Measurements from ENCODE around the gene HOXA3.

DNA sequence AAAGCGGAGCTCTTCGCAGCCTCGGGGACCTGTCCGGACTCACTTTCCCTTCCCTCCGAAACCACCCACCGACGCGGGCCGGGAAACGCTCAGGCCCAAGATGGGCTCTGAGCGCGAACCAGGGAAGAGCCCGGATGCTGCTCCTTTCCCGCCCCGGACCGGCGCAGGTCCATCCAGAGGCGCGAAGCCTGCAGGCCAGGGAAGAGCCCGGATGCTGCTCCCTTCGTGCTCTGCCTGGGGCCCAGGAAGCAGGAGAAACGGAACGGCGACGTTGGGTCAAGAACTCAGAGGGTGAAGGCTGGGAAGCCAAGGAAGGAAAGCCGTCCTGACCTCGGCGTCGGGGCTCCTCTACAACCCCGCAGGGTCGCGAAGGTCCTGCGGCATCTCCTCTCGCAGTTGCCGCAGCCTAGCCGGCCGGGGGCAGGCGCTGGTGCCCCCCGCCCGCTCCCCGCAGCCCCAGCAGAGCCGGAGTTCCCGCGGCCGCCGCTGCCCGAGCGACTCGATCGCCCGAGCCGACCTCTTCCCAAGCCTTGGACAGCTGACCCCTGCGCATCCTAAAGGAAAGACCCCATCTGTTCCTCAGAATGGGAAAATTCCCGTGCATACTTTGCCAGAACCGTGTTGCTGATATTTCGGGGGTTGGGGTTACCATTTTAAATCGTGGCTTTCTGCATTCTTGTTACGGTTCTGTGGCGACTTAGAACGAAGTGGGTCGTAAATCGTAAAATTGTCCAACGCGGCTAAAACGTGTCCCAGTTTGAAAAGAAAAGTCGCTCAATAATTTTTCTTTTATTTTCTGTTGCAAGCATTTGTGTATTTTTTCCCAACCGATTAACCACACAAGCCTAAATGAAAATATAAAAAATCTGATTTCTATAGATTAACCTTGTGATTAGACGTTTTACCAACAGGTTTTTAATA lies 64.1 kb downstream of the HOXA3 start:
- TF ChIP-seq, protein P1, sequence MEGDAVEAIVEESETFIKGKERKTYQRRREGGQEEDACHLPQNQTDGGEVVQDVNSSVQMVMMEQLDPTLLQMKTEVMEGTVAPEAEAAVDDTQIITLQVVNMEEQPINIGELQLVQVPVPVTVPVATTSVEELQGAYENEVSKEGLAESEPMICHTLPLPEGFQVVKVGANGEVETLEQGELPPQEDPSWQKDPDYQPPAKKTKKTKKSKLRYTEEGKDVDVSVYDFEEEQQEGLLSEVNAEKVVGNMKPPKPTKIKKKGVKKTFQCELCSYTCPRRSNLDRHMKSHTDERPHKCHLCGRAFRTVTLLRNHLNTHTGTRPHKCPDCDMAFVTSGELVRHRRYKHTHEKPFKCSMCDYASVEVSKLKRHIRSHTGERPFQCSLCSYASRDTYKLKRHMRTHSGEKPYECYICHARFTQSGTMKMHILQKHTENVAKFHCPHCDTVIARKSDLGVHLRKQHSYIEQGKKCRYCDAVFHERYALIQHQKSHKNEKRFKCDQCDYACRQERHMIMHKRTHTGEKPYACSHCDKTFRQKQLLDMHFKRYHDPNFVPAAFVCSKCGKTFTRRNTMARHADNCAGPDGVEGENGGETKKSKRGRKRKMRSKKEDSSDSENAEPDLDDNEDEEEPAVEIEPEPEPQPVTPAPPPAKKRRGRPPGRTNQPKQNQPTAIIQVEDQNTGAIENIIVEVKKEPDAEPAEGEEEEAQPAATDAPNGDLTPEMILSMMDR (IDR thresholded peaks at IDR 0.05), result no peak
- TF ChIP-seq POLR2AphosphoS5 (IDR thresholded peaks at IDR 0.05; ENCODE audit: insufficient read depth in 1 of 2, low read depth in 1 of 2), result no peak
